OCI-LY1 (cell line): ENCODE data around the gene TAS2R14.

Experiments
- H2AFZ ChIP-seq: fragments of 200-600 bp; sonication (generic), shearing (Covaris generic); 2 replicates; pipeline ENCODE4 v1.6.0; 2014; ENCODE audit warnings: antibody characterized with exemption, mild to moderate bottlenecking, low read length
- H3F3A ChIP-seq: fragments of 200-600 bp; sonication (generic), shearing (Covaris generic); 2 replicates; pipeline ENCODE4 v1.6.0; 2014; ENCODE audit warnings: mild to moderate bottlenecking, antibody characterized with exemption, low read length, moderate library complexity; ENCODE audit not compliant: insufficient read depth
- H3K27ac ChIP-seq: fragments of 200-600 bp; sonication (generic); 2 replicates; pipeline ENCODE4 v1.5.1; 2014; ENCODE audit warnings: low read length, mixed run types, mild to moderate bottlenecking, low read depth; ENCODE audit not compliant: poor library complexity, severe bottlenecking
- H3K27me3 ChIP-seq: fragments of 200-600 bp; sonication (generic); 2 replicates; pipeline ENCODE4 v1.6.0; 2014; ENCODE audit warnings: antibody characterized with exemption, mild to moderate bottlenecking, low read length, moderate library complexity; ENCODE audit not compliant: insufficient read depth
- H3K36me3 ChIP-seq: fragments of 200-600 bp; sonication (generic); 2 replicates; pipeline ENCODE4 v1.6.1; 2014; ENCODE audit warnings: mild to moderate bottlenecking, antibody characterized with exemption, low read length, moderate library complexity, mixed read lengths; ENCODE audit not compliant: insufficient read depth
- H3K4me1 ChIP-seq: fragments of 200-600 bp; sonication (generic); 2 replicates; pipeline ENCODE4 v1.5.1; 2014; ENCODE audit warnings: mild to moderate bottlenecking, low read length, moderate library complexity; ENCODE audit not compliant: insufficient read depth, severe bottlenecking
- H3K4me2 ChIP-seq: fragments of 200-600 bp; sonication (generic), shearing (Covaris generic); 2 replicates; pipeline ENCODE4 v1.6.1; 2014; ENCODE audit warnings: low read length
- H3K4me3 ChIP-seq: fragments of 200-600 bp; sonication (generic); 2 replicates; pipeline ENCODE4 v1.5.1; 2014; ENCODE audit warnings: low read length, low read depth, mild to moderate bottlenecking, mixed read lengths; ENCODE audit not compliant: poor library complexity, severe bottlenecking
- H3K79me2 ChIP-seq: fragments of 200-600 bp; shearing (Covaris generic); 2 replicates; pipeline ENCODE4 v1.6.1; 2016; ENCODE audit warnings: mixed run types, low read length, mixed read lengths; ENCODE audit not compliant: insufficient read depth
- H3K9ac ChIP-seq: fragments of 200-600 bp; sonication (generic), shearing (Covaris generic); 2 replicates; pipeline ENCODE4 v1.6.1; 2014; ENCODE audit warnings: mild to moderate bottlenecking, low read length, mixed read lengths
- H3K9me2 ChIP-seq: fragments of 200-600 bp; sonication (generic), shearing (Covaris generic); 2 replicates; pipeline ENCODE4 v1.6.1; 2014; ENCODE audit warnings: low read depth, mild to moderate bottlenecking, low read length, mixed read lengths
- H3K9me3 ChIP-seq: fragments of 200-600 bp; shearing (Covaris generic); 2 replicates; pipeline ENCODE4 v1.6.1; 2014; ENCODE audit warnings: low read length, mixed read lengths
- H4K20me1 ChIP-seq: fragments of 200-600 bp; sonication (generic), shearing (Covaris generic); 2 replicates; pipeline ENCODE4 v1.6.0; 2016; ENCODE audit warnings: mild to moderate bottlenecking, low read length; ENCODE audit not compliant: insufficient read depth
- CTCF ChIP-seq: fragments of 200-600 bp; sonication (generic), shearing (Covaris generic); IDR thresholded peaks from 2 replicates; pipeline ENCODE4 v1.5.1; 2017; ENCODE audit warnings: mild to moderate bottlenecking, antibody characterized with exemption, low read length, moderate library complexity, mixed read lengths
- EZH2 ChIP-seq: fragments of 200-600 bp; sonication (generic), shearing (Covaris generic); IDR thresholded peaks from 2 replicates; pipeline ENCODE4 v1.8.0; 2017; ENCODE audit warnings: borderline replicate concordance, mixed run types, mild to moderate bottlenecking, antibody characterized with exemption, low read length, moderate library complexity, mixed read lengths

Gene TAS2R14

GRCh38 chr12:10928746-10929286 lies 10.2 kb downstream of the TAS2R14 start, which contains the start of gene PRH2:
Gene PRH2 (plus strand): TSS chr12:10929236. CDS start chr12:10929274, 38 bp downstream.
- H3K4me1 ChIP-seq = no peaks in the 10 kb centered on the region
- H3K36me3 ChIP-seq = no peaks in the 10 kb centered on the region
- H3K4me2 ChIP-seq = no peak within 1 kb of the TSS
- H3K9me3 ChIP-seq = no peaks in the 10 kb centered on the region
- no peaks in the 10 kb centered on the region for H3F3A ChIP-seq
- no peak within 1 kb of the TSS for H3K27ac ChIP-seq
- H2AFZ ChIP-seq = no peak within 1 kb of the TSS
- H3K9ac ChIP-seq = no peak within 1 kb of the TSS
- TF ChIP-seq EZH2 (no peak), CTCF (no peak)
- H4K20me1 ChIP-seq = no peaks in the 10 kb centered on the region
- no peak within 1 kb of the TSS for H3K4me3 ChIP-seq
- H3K9me2 ChIP-seq = no peaks in the 10 kb centered on the region
- H3K27me3 ChIP-seq = no peaks in the 10 kb centered on the region
- no peaks in the 10 kb centered on the region for H3K79me2 ChIP-seq

- no peaks in the 10 kb centered on the region for H3K4me1 ChIP-seq
- H3K9ac ChIP-seq = no peak overlapping the region
- no peaks in the 10 kb centered on the region for H3K79me2 ChIP-seq
- H2AFZ ChIP-seq = no peak overlapping the region
- H4K20me1 ChIP-seq = no peaks in the 10 kb centered on the region
- H3K36me3 ChIP-seq = no peaks in the 10 kb centered on the region
- H3K9me2 ChIP-seq = no peaks in the 10 kb centered on the region
- no peak for TF ChIP-seq CTCF
- no peak overlapping the region for H3K27ac ChIP-seq
- H3K27me3 ChIP-seq = no peaks in the 10 kb centered on the region
- H3K9me3 ChIP-seq = no peaks in the 10 kb centered on the region
- no peak overlapping the region for H3K4me2 ChIP-seq
- no peaks in the 10 kb centered on the region for H3F3A ChIP-seq
- H3K4me3 ChIP-seq = no peak overlapping the region
Measured at GRCh38 chr12:10926269-10926668, 12.8 kb downstream of the TAS2R14 start.

- no peaks in the 10 kb centered on the region for H3K9me2 ChIP-seq
- H3K9ac ChIP-seq = no peak overlapping the region
- no peak overlapping the region for H3K4me3 ChIP-seq
- H2AFZ ChIP-seq = no peak overlapping the region
- no peaks in the 10 kb centered on the region for H3K4me1 ChIP-seq
- H4K20me1 ChIP-seq = no peaks in the 10 kb centered on the region
- H3K36me3 ChIP-seq = no peaks in the 10 kb centered on the region
- no peaks in the 10 kb centered on the region for H3K27me3 ChIP-seq
- no peak overlapping the region for H3K4me2 ChIP-seq
- H3K9me3 ChIP-seq = no peaks in the 10 kb centered on the region
- H3F3A ChIP-seq = 0 out of 2 replicates have a peak, but pooled peaks cover 3% of the 10 kb centered on the region
- TF ChIP-seq CTCF (no peak), EZH2 (no peak)
- H3K27ac ChIP-seq = no peak overlapping the region
- H3K79me2 ChIP-seq = no peaks in the 10 kb centered on the region
Measured at GRCh38 chr12:10919809-10920208, 19.3 kb downstream of the TAS2R14 start.
